Calu3 (cell line): ENCODE results near the gene NKD1. TPM values are rescaled to one million over a fixed set of nuclear protein-coding genes. Genes with fewer than 3 reads are reported as not detected.

Experiments used
- BruUV-seq: library from RNA; stranded (reverse); fragments of 400-500 nt; replicated peaks from 2 replicates; lab custom pipeline; 2021; lab: Mats Ljungman, UMichigan
- CTCF ChIA-PET: fragments of 300-600 bp; sonication (Branson Sonifier 250); formaldehyde crosslinking; loops from one replicate; lab custom pipeline; 2022; ENCODE audit warnings: antibody characterized with exemption; lab: Charles Lee
- DNase-seq: peaks from one replicate; pipeline ENCODE4 v3.0.0; 2022
- H3K27ac Mint-ChIP-seq: one replicate; pipeline ENCODE4 v1.8.0; 2022; ENCODE audit warnings: mixed read lengths; ENCODE audit not compliant: unreplicated experiment
- H3K27me3 Mint-ChIP-seq: one replicate; pipeline ENCODE4 v1.8.0; 2022; ENCODE audit warnings: mixed read lengths; ENCODE audit not compliant: unreplicated experiment
- H3K36me3 Mint-ChIP-seq: one replicate; pipeline ENCODE4 v1.8.0; 2022; ENCODE audit warnings: mild to moderate bottlenecking, moderate library complexity, mixed read lengths; ENCODE audit not compliant: insufficient read depth, unreplicated experiment
- H3K4me1 Mint-ChIP-seq: one replicate; pipeline ENCODE4 v1.8.0; 2022; ENCODE audit warnings: mild to moderate bottlenecking, low read depth, mixed read lengths; ENCODE audit not compliant: unreplicated experiment
- H3K4me3 Mint-ChIP-seq: one replicate; pipeline ENCODE4 v1.8.0; 2022; ENCODE audit warnings: mild to moderate bottlenecking, low read depth, moderate library complexity, mixed read lengths; ENCODE audit not compliant: unreplicated experiment
- H3K9me3 Mint-ChIP-seq: one replicate; pipeline ENCODE4 v1.8.0; 2022; ENCODE audit warnings: low read depth, mixed read lengths; ENCODE audit not compliant: unreplicated experiment
- CTCF ChIP-seq: fragments of 200-600 bp; IDR thresholded peaks from one replicate; pipeline ENCODE4 v1.8.0; 2022; ENCODE audit warnings: antibody characterized with exemption; ENCODE audit not compliant: unreplicated experiment
- intact Hi-C: fragments of 100-400 bp; cut with micrococcal nuclease; formaldehyde crosslinking; loops from one replicate; pipeline ENCODE4 v1.10.0; 2022; ENCODE audit not compliant: unreplicated experiment
- total RNA-seq: library from RNA; stranded (reverse); gene quantifications from 2 replicates; pipeline ENCODE4 v1.2.3, GENCODE V29; 2022

The NKD1 gene
- total RNA-seq, 1 experiment from 2014 or later = 0.31 TPM

GRCh38 chr16:50665128-50665878, 117.1 kb downstream of the NKD1 start:
- peak overlapping the region; percentile 21 for H3K27ac Mint-ChIP-seq
- intact Hi-C loops = loop anchor here (1.0 kb wide), 1 partner anchor 291 kb away; no protein-coding TSS in a partner anchor
- peak; percentile 92 for DNase-seq
- H3K4me1 Mint-ChIP-seq = peaks cover 31% of the 10 kb centered on the region
- H3K9me3 Mint-ChIP-seq = no peaks in the 10 kb centered on the region
- H3K4me3 Mint-ChIP-seq = peak overlapping the region; percentile 49
- no TSS peak for BruUV-seq
- no peaks in the 10 kb centered on the region for H3K27me3 Mint-ChIP-seq
- CTCF ChIA-PET = interaction anchor here (0.6 to 7.0 kb wide), 16 partner anchors 10 to 1052 kb away, joined by 3 to 70 read pairs (median 4); partner anchors contain the start of gene CYLD
- no peaks in the 10 kb centered on the region for H3K36me3 Mint-ChIP-seq
- peak; percentile 94 for TF ChIP-seq CTCF

- DNase-seq = no peak
- Mint-ChIP-seq H3K36me3 (peaks cover 4% of the 10 kb centered on the region), H3K4me1 (peaks cover 31% of the 10 kb centered on the region), H3K4me3 (no peak overlapping the region), H3K9me3 (peaks cover 5% of the 10 kb centered on the region), H3K27ac (no peak overlapping the region), H3K27me3 (no peaks in the 10 kb centered on the region)
- BruUV-seq = no TSS peak
- no peak for TF ChIP-seq CTCF
- CTCF ChIA-PET = interaction anchor here (0.6 to 7.0 kb wide), 9 partner anchors 9 to 417 kb away, joined by 3 to 70 read pairs (median 4); partner anchors contain the start of gene CYLD
- intact Hi-C loops = loop anchor here (1.0 kb wide), 1 partner anchor 80 kb away; no protein-coding TSS in a partner anchor
These were observed 118.7 kb downstream of the NKD1 start for GRCh38 chr16:50666658-50667496.

GRCh38 chr16:50667497-50668367, 119.5 kb downstream of the NKD1 start:
- no TSS peak for BruUV-seq
- Mint-ChIP-seq H3K27ac (no peak overlapping the region), H3K4me3 (no peak overlapping the region), H3K4me1 (peaks cover 31% of the 10 kb centered on the region), H3K36me3 (peaks cover 4% of the 10 kb centered on the region), H3K9me3 (peaks cover 9% of the 10 kb centered on the region), H3K27me3 (no peaks in the 10 kb centered on the region)
- CTCF ChIA-PET = interaction anchor here (0.6 to 7.0 kb wide), 17 partner anchors 8 to 418 kb away, joined by 3 to 70 read pairs (median 4); partner anchors contain the start of gene CYLD
- TF ChIP-seq CTCF = no peak
- DNase-seq = no peak
- intact Hi-C loops = loop anchor here (1.0 kb wide), 1 partner anchor 80 kb away; no protein-coding TSS in a partner anchor
